GM18861 (cell line): Measurements from ENCODE around the gene SFMBT1.
"Not testable (repeated sequence)": the region's sequence is repeated elsewhere in the genome, so short reads cannot be mapped to it uniquely, and the experiment has no call there.

Experiments
- ATAC-seq: cut with Tn5 transposase; IDR thresholded peaks from one replicate; pipeline ENCODE4 v1.9.1; 2021; ENCODE audit not compliant: unreplicated experiment

SFMBT1 gene

DNA sequence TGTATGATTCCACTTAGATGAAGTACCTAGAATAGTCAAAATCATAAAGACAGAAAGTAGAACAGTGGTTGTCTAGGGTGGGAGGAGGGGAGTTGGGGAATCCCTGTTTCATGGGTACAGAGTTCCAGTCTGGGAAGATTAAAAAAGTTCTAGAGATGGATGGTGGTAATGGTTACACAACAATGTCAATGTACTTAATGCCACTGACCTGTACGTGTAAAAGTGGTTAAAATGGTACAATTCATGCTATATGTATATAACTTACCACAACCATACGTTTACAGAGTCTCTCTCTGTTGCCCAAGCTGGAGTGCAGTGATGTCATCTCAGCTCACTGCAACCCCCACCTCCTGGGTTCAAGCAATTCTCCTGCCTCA, 6.5 kb downstream of the SFMBT1 start:
- ATAC-seq = no peak

DNA sequence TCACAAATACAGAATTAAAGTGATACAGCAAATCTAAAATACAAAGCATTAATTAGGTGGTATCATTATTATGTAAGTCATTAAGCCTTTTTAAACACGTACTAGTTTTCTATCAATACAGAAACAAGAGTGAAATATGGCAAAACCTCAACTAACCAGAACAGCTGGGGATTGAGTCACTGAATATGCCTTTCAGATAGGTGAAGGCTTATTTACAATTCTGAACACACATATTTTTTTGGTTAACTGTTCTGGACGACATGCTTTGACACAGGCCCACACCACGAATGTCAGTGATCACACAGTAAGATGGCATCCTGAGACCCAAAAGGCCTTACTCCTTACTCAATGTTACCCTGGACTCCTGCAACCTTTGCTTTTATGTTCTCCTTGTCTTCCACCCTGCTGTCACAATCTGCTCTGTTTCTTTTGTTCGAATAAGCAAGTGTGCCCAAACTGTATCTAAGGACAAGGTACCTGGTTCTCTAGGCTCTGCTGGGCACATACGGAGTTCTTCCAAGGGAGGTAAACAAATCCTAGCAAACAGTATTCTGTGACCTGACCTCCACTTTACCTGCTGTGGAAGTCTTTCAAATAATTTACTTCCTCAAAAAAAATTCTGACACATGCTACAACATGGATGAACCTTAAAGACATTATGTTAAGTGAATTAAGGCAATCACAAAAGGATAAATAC, 7.0 kb downstream of the SFMBT1 start:
- no peak for ATAC-seq

DNA sequence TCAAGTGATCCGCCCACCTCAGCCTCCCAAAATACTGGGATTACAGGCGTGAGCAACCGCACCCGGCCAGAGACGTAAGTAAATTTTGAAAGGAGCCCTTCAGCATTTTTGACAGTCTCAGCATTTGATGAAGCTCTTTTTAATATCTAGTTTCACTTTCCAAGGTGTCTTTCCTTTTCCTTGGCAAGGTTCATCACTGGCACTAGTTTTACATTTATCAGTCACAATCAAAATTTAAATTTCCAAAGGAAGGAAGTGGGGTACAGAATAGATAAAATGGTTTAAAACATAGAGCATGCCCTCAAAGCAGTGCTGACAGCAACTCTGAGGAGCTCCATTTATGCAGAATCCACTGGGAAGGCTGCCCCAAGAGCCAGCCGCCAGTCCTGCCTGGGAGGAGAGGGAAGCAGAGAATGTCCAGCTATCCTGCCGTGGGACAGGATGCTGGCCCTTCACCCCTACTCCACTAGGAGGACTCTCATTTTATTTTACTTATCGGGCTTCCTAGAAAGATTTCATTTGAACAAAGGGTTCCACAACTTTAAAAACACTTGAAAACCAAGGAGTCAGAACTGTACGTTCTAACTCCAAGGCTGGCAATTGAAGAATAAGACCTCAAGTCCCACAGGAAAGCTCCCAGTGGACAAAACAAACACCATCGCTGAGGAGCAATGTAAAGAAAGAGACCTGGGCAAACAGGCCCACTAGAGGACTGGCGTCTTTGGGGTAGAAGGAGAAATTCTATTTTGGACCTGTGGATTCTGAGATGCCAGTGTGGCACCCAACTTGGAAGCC, 9.9 kb downstream of the SFMBT1 start:
- no peak for ATAC-seq

DNA sequence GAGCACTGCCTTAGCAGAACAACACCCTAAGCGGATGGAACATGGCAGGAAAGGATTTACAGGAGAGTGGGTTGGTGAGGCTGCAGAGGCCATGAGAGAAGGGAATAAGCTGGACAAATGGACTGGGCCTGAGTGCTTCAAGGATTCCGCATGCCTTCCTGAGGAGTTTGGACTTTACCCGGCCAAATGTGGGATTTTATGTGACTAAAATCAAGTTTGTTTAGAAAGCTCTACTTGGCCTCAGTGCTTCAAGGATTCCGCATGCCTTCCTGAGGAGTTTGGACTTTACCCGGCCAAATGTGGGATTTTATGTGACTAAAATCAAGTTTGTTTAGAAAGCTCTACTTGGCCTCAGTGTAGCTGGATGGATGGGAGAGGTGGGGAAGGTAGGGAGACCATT, 10.9 kb downstream of the SFMBT1 start:
- not testable (repeated sequence) for ATAC-seq

DNA sequence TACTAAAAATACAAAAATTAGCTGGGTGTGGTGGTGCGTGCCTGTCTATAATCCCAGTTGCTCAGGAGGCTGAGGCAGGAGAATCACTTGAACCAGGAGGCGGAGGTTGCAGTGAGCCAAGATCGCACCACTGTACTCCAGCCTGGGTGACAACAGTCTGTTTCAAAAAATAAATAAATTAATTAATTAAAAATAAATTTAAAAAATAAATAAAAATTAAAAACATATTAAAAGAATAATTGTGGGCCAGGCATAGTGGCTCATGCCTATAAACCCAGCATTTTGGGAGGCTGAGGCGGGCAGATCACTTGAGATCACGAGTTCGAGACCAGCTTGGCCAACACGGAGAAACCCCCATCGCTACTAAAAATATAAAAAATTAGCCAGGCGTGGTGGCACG, 11.5 kb downstream of the SFMBT1 start:
- not testable (repeated sequence) for ATAC-seq

DNA sequence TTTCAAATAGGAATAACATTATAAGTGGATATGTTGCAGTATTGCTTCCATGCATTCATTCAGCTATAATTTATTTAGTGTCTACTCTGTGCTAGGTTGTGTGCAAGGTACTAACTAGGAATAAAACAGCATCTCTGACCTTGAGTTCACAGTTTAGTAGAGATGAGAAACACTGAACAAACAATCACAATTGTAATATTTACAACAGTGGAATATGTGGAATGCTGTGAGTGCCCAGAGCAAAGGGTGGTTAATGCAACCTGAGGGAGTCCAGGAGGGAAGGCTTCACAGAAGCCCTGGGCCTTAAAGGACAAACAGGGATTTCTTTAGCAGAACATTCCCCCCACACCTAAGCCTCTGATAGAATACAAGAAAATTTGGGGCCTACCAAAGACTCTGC, 13.3 kb downstream of the SFMBT1 start:
- ATAC-seq = no peak

DNA sequence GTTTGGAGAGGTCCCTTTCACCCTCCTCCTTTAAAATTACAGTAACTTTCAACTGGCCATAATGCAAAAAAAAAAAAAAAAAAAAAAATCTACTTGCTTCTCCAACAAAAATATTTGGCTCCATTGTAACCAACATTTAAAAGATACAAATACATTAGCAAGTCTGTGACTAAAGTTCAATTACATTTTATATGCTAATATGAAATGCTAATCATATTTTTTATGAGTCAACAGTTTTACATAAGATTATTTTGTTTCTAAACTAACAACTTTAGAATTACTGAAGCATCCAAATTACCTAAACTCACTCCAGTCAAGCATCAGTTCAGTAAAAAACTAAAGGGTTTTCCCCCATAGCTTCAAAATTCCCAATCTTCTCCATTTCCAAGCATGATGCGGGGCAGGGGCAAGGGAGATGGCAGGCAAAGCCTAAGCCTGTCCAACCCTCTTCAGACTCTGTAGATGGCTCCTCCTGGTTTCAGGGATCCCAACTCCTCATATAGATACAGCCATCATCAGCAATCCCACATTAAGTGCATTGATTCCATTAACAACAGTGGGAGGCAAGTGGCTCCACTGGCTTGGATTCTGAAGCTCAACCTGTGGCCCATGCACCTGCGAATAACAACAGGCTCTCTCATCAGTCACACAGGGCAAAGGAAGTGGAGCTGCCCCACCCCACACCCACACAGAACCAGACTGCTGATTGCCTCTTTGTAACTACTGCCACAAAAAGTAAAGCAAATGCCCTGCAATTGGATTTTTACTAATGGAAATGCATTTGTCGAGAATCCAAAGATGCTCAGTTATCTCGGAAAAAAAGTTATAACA, 15.0 kb downstream of the SFMBT1 start:
- no peak for ATAC-seq

DNA sequence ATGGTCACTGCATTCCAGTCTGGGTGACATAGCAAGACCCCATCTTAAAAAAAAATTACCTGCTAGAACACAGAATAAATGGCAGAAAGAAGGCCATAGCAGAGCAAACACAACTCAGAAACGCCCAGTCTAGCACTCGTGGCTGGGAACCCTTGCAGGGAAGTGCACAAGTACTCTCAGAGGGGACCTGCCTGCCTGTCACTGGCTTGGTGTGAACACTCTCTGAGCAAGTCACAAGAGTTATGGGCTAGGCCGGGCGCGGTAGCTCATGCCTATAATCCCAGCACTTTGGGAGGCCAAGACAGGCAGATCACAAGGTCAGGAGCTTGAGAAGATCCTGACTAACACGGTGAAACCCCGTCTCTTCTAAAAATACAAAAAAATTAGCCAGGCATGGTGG, 17.2 kb downstream of the SFMBT1 start:
- ATAC-seq = no peak

DNA sequence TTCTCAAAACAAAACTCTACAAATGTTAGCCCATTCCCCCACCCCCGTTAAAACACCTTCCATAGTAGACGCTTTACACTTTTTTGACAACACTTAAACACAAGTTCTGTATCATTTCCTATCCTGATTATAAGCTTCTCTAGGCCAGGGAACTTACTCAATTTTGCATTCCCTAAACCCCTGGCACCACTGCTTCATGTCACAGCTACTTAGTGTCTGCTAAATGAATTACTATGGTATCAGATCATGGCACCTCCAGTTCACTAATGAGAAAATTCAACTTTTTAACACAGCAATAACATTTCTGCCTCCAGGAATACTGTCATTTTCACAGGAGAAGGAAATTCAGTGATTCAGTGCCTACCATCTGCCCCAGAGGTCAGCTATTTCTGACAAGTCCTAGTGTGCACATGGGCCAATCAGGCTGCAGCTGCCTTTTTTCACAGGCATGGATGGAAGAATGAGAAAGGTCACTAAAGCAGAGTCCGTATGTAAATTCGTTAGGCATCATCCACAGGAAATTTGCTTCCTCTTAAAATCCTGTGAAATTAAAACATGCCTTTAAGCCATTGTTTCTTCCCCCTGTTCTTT, 18.5 kb downstream of the SFMBT1 start:
- ATAC-seq = no peak

DNA sequence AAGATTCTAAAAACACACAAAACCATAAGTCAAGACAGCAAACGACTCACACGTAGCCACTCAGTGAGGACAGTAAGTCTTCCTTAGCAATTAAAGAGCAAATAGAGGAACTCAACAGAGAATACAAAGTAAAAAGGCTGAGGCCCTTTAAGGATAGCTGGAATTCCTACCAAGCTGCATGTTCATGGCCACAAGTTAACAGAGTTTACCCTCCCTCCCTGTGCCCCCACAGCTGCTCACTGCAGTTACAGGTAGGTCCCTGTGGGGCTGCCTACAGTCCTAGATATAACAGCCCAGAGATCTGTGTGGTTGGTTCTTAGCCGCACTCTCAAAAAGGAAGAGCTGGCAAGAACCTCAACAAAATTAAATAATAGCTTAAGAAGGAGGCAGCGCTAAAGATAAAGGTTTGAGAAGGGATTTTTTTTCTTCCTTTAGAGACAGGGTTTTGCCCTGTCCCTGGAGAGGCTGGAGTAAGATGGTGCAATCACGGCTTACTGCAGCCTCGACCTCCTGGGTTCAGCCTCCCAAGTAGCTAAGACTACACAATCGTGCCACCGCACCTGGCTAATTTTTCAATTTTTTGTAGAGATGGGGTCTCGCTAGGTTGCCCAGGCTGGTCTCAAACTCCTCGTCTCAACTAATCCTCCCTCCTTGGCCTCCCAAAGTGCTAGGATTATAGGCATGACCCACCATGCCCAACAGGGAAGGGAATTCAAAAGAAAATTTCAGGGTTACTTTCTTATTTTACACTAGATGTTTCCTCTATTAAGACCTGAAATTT, 19.3 kb downstream of the SFMBT1 start:
- ATAC-seq = no peak

DNA sequence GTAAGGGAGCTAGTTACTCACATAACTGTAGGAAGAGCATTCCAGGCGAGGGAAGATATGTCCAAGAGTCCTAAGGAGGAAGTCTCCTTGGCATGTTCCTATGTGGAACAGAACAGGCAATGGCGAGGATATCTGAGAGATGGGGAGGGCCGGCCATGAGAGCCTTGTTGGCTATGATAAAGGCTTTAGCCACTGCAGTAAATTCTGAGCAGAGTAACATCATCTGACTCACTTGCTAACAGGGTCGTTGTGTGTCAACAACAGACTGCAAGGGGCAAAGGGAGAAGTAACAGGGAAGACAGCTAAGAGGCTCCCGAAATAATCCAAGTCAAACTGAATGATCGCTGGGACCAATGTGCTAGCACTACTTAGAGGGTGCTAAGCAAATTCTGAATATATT, 21.6 kb downstream of the SFMBT1 start:
- ATAC-seq = no peak

DNA sequence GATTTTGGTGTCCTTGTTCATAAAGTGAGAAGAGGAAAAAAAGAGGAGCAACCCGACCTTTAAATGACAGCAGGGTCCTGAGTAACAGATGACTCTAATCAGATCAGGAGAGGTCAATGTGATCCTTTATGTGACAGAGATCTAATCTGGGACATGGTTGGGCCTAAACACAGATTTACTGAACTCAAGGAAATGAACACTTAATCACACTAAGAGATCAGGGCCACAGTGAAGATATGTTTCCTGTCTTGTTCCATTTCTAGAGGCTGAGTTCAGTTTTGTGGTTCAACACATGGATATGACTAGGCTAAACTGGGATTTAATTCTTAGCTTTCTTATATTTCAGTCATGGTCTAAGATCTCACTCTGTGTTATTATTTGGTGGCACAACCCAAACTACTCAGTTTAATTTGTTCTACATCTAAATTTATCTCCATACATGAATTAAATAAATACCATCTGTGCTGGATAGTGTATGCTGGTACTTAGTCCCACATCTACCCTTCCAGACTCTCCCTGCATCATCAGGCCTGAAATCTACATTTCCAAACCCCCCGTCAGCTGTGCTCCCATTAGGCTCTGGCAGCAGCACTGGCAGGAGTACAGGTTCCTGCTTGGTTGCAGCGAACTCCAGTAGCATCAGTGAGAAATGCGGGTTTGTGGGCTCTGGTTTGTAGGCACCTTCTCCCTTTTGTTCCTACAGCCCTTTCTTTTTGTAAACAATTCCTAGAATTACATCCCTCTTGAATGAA, 22.6 kb downstream of the SFMBT1 start:
- no peak for ATAC-seq

DNA sequence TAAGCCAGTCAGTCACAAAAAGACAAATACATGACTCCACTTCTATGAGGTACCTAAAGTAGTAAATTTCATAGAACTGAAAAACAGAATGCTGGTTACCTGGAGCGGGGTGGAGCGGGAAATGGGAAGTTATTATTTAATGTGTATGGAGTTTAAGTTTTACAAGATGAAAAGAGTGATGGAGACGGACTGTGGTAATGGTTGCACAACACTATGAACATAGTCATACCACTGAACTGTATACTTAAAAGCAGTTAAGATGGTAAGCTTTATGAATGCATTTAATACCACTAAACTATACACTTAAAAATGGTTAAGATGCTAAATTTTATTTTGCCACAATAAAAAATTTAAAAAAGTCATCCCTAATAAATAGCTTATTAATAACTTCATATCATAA, 23.2 kb downstream of the SFMBT1 start:
- ATAC-seq = no peak

DNA sequence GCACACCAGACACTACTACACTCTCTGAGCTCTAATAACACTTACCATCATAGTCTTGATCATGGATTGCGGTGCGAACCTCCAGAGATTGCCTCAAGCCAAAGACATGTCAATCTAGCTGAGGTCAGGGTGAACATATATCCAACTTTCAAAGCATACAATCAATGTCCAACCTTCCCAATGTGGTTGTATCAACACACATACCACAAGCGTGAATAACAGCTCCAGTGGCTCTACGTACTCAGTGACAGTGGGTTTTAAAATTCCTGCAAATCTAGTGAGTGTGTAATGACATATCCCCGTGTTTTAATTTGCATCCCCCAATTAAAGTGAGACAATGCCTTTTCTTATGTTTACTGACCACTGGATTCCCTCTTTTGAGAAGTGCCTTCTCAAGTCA, 29.6 kb downstream of the SFMBT1 start:
- ATAC-seq = no peak

DNA sequence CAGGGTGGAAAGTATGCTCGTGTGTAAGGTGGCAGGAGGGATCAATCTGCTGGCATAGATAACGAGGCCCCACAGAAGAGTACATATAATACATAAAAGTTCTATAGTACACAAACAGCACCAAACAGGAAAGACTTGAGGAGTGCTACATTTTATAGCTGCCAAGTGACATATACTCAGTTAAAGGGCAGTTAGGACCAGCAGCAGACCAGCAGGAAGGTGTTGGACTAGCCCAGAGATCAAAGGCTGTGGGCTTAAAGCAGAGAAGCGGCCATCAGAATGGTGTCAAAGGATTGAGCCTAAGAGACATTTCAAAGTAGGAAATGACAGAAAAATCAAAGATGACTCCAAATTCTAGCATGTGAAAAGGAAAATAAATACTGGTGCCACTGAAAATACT, 34.5 kb downstream of the SFMBT1 start:
- ATAC-seq = no peak

DNA sequence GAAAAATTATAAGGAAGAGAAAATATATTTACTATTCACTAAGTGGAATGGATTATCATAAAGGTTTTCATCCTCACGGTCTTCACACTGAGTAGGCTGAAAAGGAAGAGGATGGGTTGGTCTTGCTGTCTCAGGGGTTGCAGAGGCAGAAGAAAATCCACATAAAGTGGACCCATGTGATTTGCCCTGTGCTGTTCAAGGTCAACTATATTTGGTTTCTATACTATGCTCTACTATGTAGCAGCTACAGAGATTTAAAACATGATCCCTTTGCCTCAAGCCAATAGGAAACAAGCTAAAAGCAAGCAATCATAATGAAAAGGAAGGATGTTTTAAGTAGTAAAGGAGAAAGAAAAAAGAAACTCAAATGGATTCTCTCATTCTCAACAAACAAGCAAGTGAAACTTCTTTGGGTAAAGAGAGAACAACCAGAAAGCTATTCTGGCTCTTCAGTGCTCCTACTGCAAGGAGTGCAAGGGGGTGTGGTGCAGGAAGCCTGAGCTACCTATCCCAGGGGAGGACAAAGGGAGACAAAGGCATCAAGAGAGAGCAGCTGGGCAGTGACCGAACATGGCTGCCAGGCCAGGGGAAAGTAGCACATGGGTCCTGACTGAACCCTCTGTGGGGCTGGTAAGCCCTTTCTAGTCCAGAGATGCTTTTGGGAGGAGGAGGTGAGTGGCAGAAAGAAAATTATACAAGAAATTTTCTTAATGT, 35.9 kb downstream of the SFMBT1 start:
- ATAC-seq = no peak

DNA sequence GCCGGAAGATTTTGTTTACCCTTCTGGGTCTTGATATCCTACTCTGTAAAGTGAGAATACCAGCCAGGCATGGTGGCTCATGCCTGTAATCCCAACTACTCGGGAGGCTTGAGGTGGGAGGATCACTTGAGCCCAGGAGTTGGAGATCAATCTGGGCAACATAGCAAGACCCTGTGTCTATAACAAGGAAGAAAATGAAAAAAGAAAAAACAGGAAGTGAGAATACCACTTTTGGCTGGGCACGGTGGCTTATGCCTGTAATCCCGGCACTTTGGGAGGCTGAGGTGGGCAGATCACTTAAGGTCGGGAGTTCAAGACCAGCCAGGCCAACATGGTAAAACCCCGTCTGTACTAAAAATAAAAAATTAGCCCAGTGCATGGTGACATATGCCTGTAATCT, 36.9 kb downstream of the SFMBT1 start:
- ATAC-seq = no peak

DNA sequence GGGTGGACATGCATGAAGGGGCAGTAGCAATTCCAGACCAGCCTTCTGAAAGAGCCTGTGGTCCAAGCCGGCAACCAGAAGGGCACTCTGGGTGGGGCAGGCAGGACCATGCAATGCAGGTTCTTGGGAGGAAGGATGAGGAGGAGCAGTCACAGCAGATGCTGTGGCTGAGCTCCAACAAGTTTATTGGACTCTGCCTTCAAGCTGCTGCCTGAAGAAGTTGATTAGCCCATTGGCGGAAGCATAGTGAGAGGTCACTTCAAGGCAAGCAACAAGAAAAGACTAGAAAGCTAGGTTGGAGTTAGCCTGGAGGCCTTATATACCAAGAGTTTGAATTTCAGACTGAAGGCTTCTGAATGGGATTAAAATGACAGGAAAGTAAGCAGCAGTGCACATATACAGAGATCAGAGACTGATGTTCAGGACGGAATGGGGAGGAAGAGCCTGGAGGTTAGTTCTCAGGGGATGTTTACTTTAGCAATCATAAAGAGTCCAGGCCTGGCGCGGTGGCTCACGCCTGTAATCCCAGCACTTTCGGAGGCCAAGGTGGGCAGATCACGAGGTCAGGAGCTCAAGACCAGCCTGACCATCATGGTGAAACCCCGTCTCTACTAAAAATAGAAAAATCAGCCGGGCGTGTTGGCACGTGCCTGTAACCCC, 39.9 kb downstream of the SFMBT1 start:
- no peak for ATAC-seq

DNA sequence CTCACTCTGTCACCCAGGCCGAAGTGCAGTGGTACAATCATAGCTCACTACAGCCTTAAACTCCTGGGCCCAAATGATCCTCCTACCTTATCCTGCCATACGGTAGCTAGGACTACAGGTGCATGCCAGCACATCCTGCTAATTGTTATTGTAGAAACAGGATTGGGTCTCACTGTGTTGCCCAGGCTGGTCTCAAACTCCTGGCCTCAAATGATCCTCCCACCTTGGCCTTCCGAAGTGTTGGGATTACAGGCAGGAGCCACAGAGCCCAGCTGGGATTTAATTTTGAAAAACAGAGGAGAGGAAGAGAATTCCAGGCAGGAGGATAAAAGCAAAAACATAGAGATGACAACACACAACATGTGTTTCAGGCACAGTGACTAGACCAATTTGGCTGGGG, 40.5 kb downstream of the SFMBT1 start:
- no peak for ATAC-seq
